ENCODE data around the gene UQCC5. TPM values are rescaled to one million over a fixed set of nuclear protein-coding genes. Genes with fewer than 3 reads are reported as not detected.

UQCC5 gene
- total RNA-seq, 1 experiment from 2014 or later, result 45.8 TPM

DNA sequence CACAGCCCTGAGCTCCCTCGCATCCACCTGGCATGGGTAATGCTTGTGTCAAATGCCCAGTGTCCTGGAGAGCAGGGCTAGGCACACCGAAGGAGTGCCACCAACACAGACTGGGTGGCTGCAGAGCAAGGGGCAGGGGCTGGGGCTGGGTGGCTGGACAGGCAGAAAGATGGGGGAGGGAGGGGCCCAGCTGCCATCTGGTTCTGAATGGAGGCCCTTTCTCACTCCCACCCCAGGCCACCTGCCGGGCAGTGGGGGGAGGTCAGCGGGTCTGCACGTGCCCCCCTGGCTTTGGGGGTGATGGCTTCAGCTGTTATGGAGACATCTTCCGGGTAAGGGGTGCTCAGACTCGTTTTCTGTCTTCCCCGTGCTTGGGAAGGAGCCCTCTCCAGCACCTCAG is 24.3 kb upstream of the UQCC5 start:
- H3K4me3 Mint-ChIP-seq, result no peak overlapping the region
- WGBS (ENCODE audit: extremely low coverage, insufficient read length, low lambda C conversion rate), result no CpG with 5 or more reads among the region's 8 CpGs

More for the DNA sequence above, 24.3 kb upstream of the UQCC5 start:
- no peaks in the 10 kb centered on the region for H3K4me1 ChIP-seq (ENCODE audit: insufficient read depth, low read length)
- no peak overlapping the region for H2BK12ac ChIP-seq (ENCODE audit: insufficient read length, low read depth, low read length)
- peaks cover 2% of the 10 kb centered on the region for H3K27me3 Mint-ChIP-seq (ENCODE audit: low read depth)
- no peak overlapping the region for H2AFZ ChIP-seq (ENCODE audit: low read length)
- H4K5ac ChIP-seq (ENCODE audit: insufficient read length, low read depth, low read length), result no peak overlapping the region
- no peak overlapping the region for H2BK5ac ChIP-seq (ENCODE audit: insufficient read length, low read length)
- no peak overlapping the region for H4K8ac ChIP-seq (replicated peaks; ENCODE audit: insufficient read length, low read depth, low read length)
- no peak overlapping the region for H3K56ac ChIP-seq (ENCODE audit: insufficient read length, low read depth, low read length)
- no peak overlapping the region for H3T11ph ChIP-seq (ENCODE audit: low read length)
- H3K79me1 ChIP-seq (ENCODE audit: insufficient read depth, low read depth, low read length, poor library complexity, severe bottlenecking), result no peaks in the 10 kb centered on the region
- H3K79me2 ChIP-seq (ENCODE audit: insufficient read depth, low read length), result no peaks in the 10 kb centered on the region
- H3K23ac ChIP-seq (ENCODE audit: insufficient read length, low read depth, low read length), result no peak overlapping the region
- no peak overlapping the region for H3K9ac ChIP-seq (ENCODE audit: extremely low read depth, insufficient read length, low read length)
- H3K4ac ChIP-seq (ENCODE audit: low read depth, low read length), result no peak overlapping the region
- H2BK20ac ChIP-seq (ENCODE audit: low read depth, low read length, poor library complexity, severe bottlenecking), result no peak overlapping the region
- peaks cover 3% of the 10 kb centered on the region for H4K20me1 ChIP-seq (ENCODE audit: control insufficient read depth, insufficient read depth, insufficient read length)
- H3K18ac ChIP-seq (ENCODE audit: insufficient read length, low read depth, low read length), result no peak overlapping the region
- no peaks in the 10 kb centered on the region for H3K27me3 ChIP-seq (ENCODE audit: insufficient read depth, low read length)
- no peaks in the 10 kb centered on the region; a peak in 1 of 7 replicates for H3K36me3 Mint-ChIP-seq (ENCODE audit: insufficient read depth in 1 of 3, low read depth in 3 of 3)
- no peaks in the 10 kb centered on the region for H3K23me2 ChIP-seq (ENCODE audit: insufficient read length, low read depth, low read length, poor library complexity, severe bottlenecking)
- H3K9me3 ChIP-seq (ENCODE audit: control insufficient read depth, low read depth, low read length), result no peaks in the 10 kb centered on the region
- DNase-seq, result no peak
- no peak overlapping the region for H4K91ac ChIP-seq (ENCODE audit: insufficient read length, low read depth, low read length)
- H3K27ac Mint-ChIP-seq, result no peak overlapping the region
- H3K14ac ChIP-seq (ENCODE audit: insufficient read depth, low read length), result peak overlapping the region; percentile 6; the same call in 1 of the 2 replicates
- no peak overlapping the region for H2BK15ac ChIP-seq (ENCODE audit: low read depth, low read length)
- H3K27ac ChIP-seq (ENCODE audit: insufficient read length, low read depth, low read length), result no peak overlapping the region
- H3K4me1 Mint-ChIP-seq, result peaks cover 6 to 7% of the 10 kb centered on the region in 2 experiments
- H2AK5ac ChIP-seq (ENCODE audit: insufficient read length, low read length), result no peak overlapping the region
- no peaks in the 10 kb centered on the region; a peak in 1 of 5 replicates for H3K9me3 Mint-ChIP-seq
- TF ChIP-seq, protein P1, sequence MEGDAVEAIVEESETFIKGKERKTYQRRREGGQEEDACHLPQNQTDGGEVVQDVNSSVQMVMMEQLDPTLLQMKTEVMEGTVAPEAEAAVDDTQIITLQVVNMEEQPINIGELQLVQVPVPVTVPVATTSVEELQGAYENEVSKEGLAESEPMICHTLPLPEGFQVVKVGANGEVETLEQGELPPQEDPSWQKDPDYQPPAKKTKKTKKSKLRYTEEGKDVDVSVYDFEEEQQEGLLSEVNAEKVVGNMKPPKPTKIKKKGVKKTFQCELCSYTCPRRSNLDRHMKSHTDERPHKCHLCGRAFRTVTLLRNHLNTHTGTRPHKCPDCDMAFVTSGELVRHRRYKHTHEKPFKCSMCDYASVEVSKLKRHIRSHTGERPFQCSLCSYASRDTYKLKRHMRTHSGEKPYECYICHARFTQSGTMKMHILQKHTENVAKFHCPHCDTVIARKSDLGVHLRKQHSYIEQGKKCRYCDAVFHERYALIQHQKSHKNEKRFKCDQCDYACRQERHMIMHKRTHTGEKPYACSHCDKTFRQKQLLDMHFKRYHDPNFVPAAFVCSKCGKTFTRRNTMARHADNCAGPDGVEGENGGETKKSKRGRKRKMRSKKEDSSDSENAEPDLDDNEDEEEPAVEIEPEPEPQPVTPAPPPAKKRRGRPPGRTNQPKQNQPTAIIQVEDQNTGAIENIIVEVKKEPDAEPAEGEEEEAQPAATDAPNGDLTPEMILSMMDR (conservative IDR thresholded peaks at IDR 0.05), result no peak
- no peak overlapping the region for H3K4me2 ChIP-seq (ENCODE audit: insufficient read depth, insufficient read length, low read length)
- H2BK120ac ChIP-seq (ENCODE audit: low read depth, low read length, poor library complexity, severe bottlenecking), result no peak overlapping the region

Data from H9 (cell line).